Neural cell (in vitro differentiated cells): ENCODE measurements around the gene IRAK4. TPM values are rescaled to one million over a fixed set of nuclear protein-coding genes. Genes with fewer than 3 reads are reported as not detected.
"Not testable (repeated sequence)": the region's sequence is repeated elsewhere in the genome, so short reads cannot be mapped to it uniquely, and the experiment has no call there.

Experiments used
- H2AFZ ChIP-seq: fragments of 200-600, 300-800 bp; sonication (generic), shearing (Covaris generic); 2 replicates; pipeline ENCODE4 v1.6.0; 2014; ENCODE audit warnings: low read depth, mild to moderate bottlenecking, antibody characterized with exemption, low read length, moderate library complexity
- H3F3A ChIP-seq: fragments of 200-600 bp; shearing (Covaris generic); 2 replicates; pipeline ENCODE4 v1.6.1; 2016; ENCODE audit warnings: mild to moderate bottlenecking, moderate library complexity, mixed read lengths, antibody characterized with exemption, low read length; ENCODE audit not compliant: insufficient read depth, poor library complexity, severe bottlenecking
- H3K27ac ChIP-seq: fragments of 200-600, 300-800 bp; sonication (generic), shearing (Covaris generic); 2 replicates; pipeline ENCODE4 v1.5.1; 2014; ENCODE audit warnings: mild to moderate bottlenecking, low read length, moderate library complexity
- H3K27me3 ChIP-seq: fragments of 300-800, 200-600 bp; sonication (generic), shearing (Covaris generic); 2 replicates; pipeline ENCODE4 v1.6.0; 2014; ENCODE audit warnings: mild to moderate bottlenecking, low read depth, low read length, moderate library complexity; ENCODE audit not compliant: insufficient read depth
- H3K36me3 ChIP-seq: fragments of 300-800, 200-600 bp; sonication (generic), shearing (Covaris generic); 2 replicates; pipeline ENCODE4 v1.5.1; 2014; ENCODE audit warnings: mild to moderate bottlenecking, antibody characterized with exemption, low read length, moderate library complexity; ENCODE audit not compliant: insufficient read depth
- H3K4me2 ChIP-seq: fragments of 300-800, 200-600 bp; sonication (generic), shearing (Covaris generic); 2 replicates; pipeline ENCODE4 v1.6.0; 2014; ENCODE audit warnings: mild to moderate bottlenecking, low read length
- H3K4me3 ChIP-seq: fragments of 300-800, 200-600 bp; sonication (generic), shearing (Covaris generic); 2 replicates; pipeline ENCODE4 v1.5.1; 2014; ENCODE audit warnings: mild to moderate bottlenecking, low read length, moderate library complexity
- H3K79me2 ChIP-seq: fragments of 200-600 bp; shearing (Covaris generic); replicated peaks from 2 replicates; pipeline ENCODE4 v1.6.0; 2014; ENCODE audit warnings: mild to moderate bottlenecking, low read length, moderate library complexity; ENCODE audit not compliant: insufficient read depth
- H3K9ac ChIP-seq: fragments of 300-800, 200-600 bp; sonication (generic), shearing (Covaris generic); 2 replicates; pipeline ENCODE4 v1.6.1; 2016; ENCODE audit warnings: mild to moderate bottlenecking, low read length, mixed read lengths
- H3K9me2 ChIP-seq: fragments of 200-600 bp; shearing (Covaris generic); 2 replicates; pipeline ENCODE4 v1.6.1; 2016; ENCODE audit warnings: mild to moderate bottlenecking, low read length, mixed read lengths; ENCODE audit not compliant: insufficient read depth
- H3K9me3 ChIP-seq: fragments of 200-600, 300-800 bp; sonication (generic), shearing (Covaris generic); 2 replicates; pipeline ENCODE4 v1.6.1; 2016; ENCODE audit warnings: mild to moderate bottlenecking, mixed run types, low read length, moderate library complexity, mixed read lengths
- H4K20me1 ChIP-seq: fragments of 200-600 bp; shearing (Covaris generic); 2 replicates; pipeline ENCODE4 v1.6.1; 2016; ENCODE audit warnings: mild to moderate bottlenecking, mixed run types; ENCODE audit not compliant: insufficient read depth
- EP300 ChIP-seq: fragments of 450-650 bp; conservative IDR thresholded peaks from 2 replicates; pipeline ENCODE4 v1.6.1; 2014; ENCODE audit warnings: antibody characterized with exemption, mild to moderate bottlenecking, moderate library complexity; ENCODE audit not compliant: poor library complexity, severe bottlenecking
- EZH2 ChIP-seq: fragments of 200-600, 300-800 bp; shearing (Covaris generic), sonication (generic); IDR thresholded peaks from 2 replicates; pipeline ENCODE4 v1.6.1; 2014; ENCODE audit warnings: antibody characterized with exemption, low read length, borderline replicate concordance, mild to moderate bottlenecking; ENCODE audit not compliant: insufficient read depth, poor library complexity, severe bottlenecking
- MXI1 ChIP-seq: fragments of 450-650 bp; conservative IDR thresholded peaks from 2 replicates; pipeline ENCODE4 v1.6.1; 2014; ENCODE audit warnings: antibody characterized with exemption, mild to moderate bottlenecking; ENCODE audit not compliant: poor library complexity, severe bottlenecking
- POLR2AphosphoS5 ChIP-seq: IDR thresholded peaks from 2 replicates; pipeline ENCODE4 v1.6.1; 2012
- RAD21 ChIP-seq: fragments of 450-650 bp; conservative IDR thresholded peaks from 2 replicates; pipeline ENCODE4 v1.6.1; 2014; ENCODE audit warnings: antibody characterized with exemption, mild to moderate bottlenecking, moderate library complexity
- SMC3 ChIP-seq: fragments of 450-650 bp; conservative IDR thresholded peaks from 2 replicates; pipeline ENCODE4 v1.6.1; 2014; ENCODE audit warnings: antibody characterized with exemption, mild to moderate bottlenecking, moderate library complexity; ENCODE audit not compliant: poor library complexity
- TAF1 ChIP-seq: IDR thresholded peaks from 2 replicates; pipeline ENCODE4 v1.6.1; 2012; ENCODE audit warnings: low read depth
- polyA plus RNA-seq: library from polyadenylated mRNA; depleted of rRNA; stranded (reverse); fragments of >200 nt; gene quantifications from 2 replicates; pipeline ENCODE4 v1.2.3, GENCODE V29; 2014
- TF ChIP-seq, protein P1 (sequence below): IDR thresholded peaks from 2 replicates; pipeline ENCODE4 v1.6.1; 2012; ENCODE audit warnings: borderline replicate concordance
- TF ChIP-seq, protein P2 (sequence below): fragments of 450-650 bp; IDR thresholded peaks from 2 replicates; pipeline ENCODE4 v1.5.1; 2014; ENCODE audit warnings: antibody characterized with exemption, mild to moderate bottlenecking, moderate library complexity; ENCODE audit not compliant: poor library complexity, severe bottlenecking

Gene IRAK4
- polyA plus RNA-seq, 1 donor from 2014 or later = 7.0 TPM

DNA sequence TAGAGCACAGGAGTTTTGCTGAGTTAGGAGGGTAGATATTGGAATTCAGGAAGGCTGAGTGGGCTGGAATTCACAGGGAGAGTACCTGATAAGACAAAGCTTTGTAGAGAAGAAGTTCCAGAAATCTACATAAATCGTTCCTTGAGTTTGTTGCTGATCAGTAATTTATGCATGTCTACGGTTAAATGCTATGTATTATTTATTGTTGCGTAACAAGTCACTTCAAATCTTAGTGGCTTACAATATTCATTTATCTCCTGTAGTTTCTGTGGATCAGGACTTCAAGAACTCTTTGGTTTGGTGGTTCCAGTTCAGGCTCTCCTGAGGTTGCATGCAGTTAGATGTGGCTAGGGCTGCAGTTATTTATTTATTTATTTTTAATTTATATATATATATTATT is 7.9 kb upstream of the IRAK4 start:
- H3K27ac ChIP-seq = no peak overlapping the region
- H3F3A ChIP-seq = no peaks in the 10 kb centered on the region
- H3K4me2 ChIP-seq = no peak overlapping the region
- H3K9ac ChIP-seq = no peak overlapping the region
- no peaks in the 10 kb centered on the region for H3K79me2 ChIP-seq
- H3K4me3 ChIP-seq = no peak overlapping the region
- peaks cover under 1% of the 10 kb centered on the region for H3K36me3 ChIP-seq
- TF ChIP-seq EP300 (no peak), TAF1 (no peak), SMC3 (no peak), EZH2 (no peak), MXI1 (no peak), RAD21 (no peak), POLR2AphosphoS5 (no peak)
- TF ChIP-seq, protein P1, sequence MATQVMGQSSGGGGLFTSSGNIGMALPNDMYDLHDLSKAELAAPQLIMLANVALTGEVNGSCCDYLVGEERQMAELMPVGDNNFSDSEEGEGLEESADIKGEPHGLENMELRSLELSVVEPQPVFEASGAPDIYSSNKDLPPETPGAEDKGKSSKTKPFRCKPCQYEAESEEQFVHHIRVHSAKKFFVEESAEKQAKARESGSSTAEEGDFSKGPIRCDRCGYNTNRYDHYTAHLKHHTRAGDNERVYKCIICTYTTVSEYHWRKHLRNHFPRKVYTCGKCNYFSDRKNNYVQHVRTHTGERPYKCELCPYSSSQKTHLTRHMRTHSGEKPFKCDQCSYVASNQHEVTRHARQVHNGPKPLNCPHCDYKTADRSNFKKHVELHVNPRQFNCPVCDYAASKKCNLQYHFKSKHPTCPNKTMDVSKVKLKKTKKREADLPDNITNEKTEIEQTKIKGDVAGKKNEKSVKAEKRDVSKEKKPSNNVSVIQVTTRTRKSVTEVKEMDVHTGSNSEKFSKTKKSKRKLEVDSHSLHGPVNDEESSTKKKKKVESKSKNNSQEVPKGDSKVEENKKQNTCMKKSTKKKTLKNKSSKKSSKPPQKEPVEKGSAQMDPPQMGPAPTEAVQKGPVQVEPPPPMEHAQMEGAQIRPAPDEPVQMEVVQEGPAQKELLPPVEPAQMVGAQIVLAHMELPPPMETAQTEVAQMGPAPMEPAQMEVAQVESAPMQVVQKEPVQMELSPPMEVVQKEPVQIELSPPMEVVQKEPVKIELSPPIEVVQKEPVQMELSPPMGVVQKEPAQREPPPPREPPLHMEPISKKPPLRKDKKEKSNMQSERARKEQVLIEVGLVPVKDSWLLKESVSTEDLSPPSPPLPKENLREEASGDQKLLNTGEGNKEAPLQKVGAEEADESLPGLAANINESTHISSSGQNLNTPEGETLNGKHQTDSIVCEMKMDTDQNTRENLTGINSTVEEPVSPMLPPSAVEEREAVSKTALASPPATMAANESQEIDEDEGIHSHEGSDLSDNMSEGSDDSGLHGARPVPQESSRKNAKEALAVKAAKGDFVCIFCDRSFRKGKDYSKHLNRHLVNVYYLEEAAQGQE = no peak
- TF ChIP-seq, protein P2, sequence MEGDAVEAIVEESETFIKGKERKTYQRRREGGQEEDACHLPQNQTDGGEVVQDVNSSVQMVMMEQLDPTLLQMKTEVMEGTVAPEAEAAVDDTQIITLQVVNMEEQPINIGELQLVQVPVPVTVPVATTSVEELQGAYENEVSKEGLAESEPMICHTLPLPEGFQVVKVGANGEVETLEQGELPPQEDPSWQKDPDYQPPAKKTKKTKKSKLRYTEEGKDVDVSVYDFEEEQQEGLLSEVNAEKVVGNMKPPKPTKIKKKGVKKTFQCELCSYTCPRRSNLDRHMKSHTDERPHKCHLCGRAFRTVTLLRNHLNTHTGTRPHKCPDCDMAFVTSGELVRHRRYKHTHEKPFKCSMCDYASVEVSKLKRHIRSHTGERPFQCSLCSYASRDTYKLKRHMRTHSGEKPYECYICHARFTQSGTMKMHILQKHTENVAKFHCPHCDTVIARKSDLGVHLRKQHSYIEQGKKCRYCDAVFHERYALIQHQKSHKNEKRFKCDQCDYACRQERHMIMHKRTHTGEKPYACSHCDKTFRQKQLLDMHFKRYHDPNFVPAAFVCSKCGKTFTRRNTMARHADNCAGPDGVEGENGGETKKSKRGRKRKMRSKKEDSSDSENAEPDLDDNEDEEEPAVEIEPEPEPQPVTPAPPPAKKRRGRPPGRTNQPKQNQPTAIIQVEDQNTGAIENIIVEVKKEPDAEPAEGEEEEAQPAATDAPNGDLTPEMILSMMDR = no peak
- H3K9me2 ChIP-seq = no peaks in the 10 kb centered on the region
- no peaks in the 10 kb centered on the region for H3K9me3 ChIP-seq
- H3K27me3 ChIP-seq = no peaks in the 10 kb centered on the region
- H4K20me1 ChIP-seq = no peaks in the 10 kb centered on the region
- H2AFZ ChIP-seq = no peak overlapping the region

DNA sequence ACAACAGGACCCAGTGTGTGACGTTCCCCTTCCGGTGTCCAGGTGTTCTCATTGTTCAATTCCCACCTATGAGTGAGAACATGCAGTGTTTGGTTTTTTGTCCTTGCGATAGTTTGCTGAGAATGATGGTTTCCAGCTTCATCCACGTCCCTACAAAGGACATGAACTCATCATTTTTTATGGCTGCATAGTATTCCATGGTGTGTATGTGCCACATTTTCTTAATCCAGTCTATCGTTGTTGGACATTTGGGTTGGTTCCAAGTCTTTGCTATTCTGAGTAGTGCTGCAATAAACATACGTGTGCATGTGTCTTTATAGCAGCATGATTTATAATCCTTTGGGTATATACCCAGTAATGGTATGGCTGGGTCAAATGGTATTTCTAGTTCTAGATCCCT is 7.4 kb upstream of the IRAK4 start:
- H3K4me2 ChIP-seq, H3K4me3 ChIP-seq, H3K79me2 ChIP-seq, H3K27me3 ChIP-seq, H3K27ac ChIP-seq, H3K9me2 ChIP-seq, H3K9ac ChIP-seq, H3F3A ChIP-seq, H3K36me3 ChIP-seq, H3K9me3 ChIP-seq, H4K20me1 ChIP-seq, H2AFZ ChIP-seq: not testable (repeated sequence)

DNA sequence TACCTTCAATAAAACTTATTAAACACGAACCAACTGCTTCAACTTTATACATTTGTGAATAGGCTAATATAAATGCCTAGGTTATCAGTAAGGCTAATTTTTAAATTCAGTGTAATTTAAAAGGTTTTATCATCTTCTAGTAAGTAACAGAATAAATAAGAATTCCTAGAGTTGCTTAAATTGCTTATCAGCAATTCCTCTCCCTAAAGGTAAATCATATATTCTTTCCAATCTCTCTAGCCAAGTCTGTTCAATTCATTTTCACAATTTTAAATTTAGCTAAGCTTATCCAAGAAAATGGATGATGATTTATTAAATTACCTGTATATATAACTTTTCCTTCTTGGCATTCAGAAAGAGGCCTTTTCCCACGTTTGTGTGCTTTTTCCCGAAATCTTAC is 4.7 kb upstream of the IRAK4 start:
- no peak overlapping the region for H3K4me2 ChIP-seq
- no peaks in the 10 kb centered on the region for H3K27me3 ChIP-seq
- TF ChIP-seq EZH2 = no peak
- TF ChIP-seq, protein P2 = no peak
- TF ChIP-seq, protein P1 = no peak
- TF ChIP-seq POLR2AphosphoS5 = no peak
- no peak for TF ChIP-seq RAD21
- TF ChIP-seq SMC3 = no peak
- no peak for TF ChIP-seq TAF1
- no peak for TF ChIP-seq EP300
- TF ChIP-seq MXI1 = no peak
- no peaks in the 10 kb centered on the region for H3F3A ChIP-seq
- H3K4me3 ChIP-seq = peak overlapping the region; percentile 36
- no peaks in the 10 kb centered on the region for H3K9me3 ChIP-seq
- no peak overlapping the region for H3K27ac ChIP-seq
- no peak overlapping the region for H3K9ac ChIP-seq
- H3K9me2 ChIP-seq = no peaks in the 10 kb centered on the region
- no peak overlapping the region for H2AFZ ChIP-seq
- H4K20me1 ChIP-seq = no peaks in the 10 kb centered on the region
- H3K79me2 ChIP-seq = no peaks in the 10 kb centered on the region
- no peaks in the 10 kb centered on the region for H3K36me3 ChIP-seq
